H9 (cell line): ENCODE data around the gene GALNT12. TPM values are rescaled to one million over a fixed set of nuclear protein-coding genes. Genes with fewer than 3 reads are reported as not detected.

Experiments
- DNase-seq: peaks from one replicate; pipeline ENCODE4 v3.0.0-alpha.2; 2017
- H2AFZ ChIP-seq: one replicate; pipeline ENCODE4 v1.6.1; 2013; ENCODE audit warnings: mild to moderate bottlenecking, low read length, control low read depth, moderate library complexity
- H2AK5ac ChIP-seq: 2 replicates; pipeline ENCODE4 v1.6.1; 2013; ENCODE audit warnings: low read length, control low read depth, mixed read lengths; ENCODE audit not compliant: insufficient read length
- H2BK120ac ChIP-seq: one replicate; pipeline ENCODE4 v1.6.1; 2013; ENCODE audit warnings: low read depth, mild to moderate bottlenecking, low read length, control low read depth, inconsistent platforms; ENCODE audit not compliant: poor library complexity, severe bottlenecking
- H2BK12ac ChIP-seq: 2 replicates; pipeline ENCODE4 v1.6.1; 2013; ENCODE audit warnings: low read length, control low read depth, mixed read lengths, low read depth; ENCODE audit not compliant: insufficient read length
- H2BK15ac ChIP-seq: 2 replicates; pipeline ENCODE4 v1.6.1; 2013; ENCODE audit warnings: low read depth, low read length, control low read depth
- H2BK20ac ChIP-seq: one replicate; pipeline ENCODE4 v1.6.1; 2013; ENCODE audit warnings: low read depth, mild to moderate bottlenecking, low read length, control low read depth, inconsistent platforms; ENCODE audit not compliant: poor library complexity, severe bottlenecking
- H2BK5ac ChIP-seq: 2 replicates; pipeline ENCODE4 v1.6.1; 2013; ENCODE audit warnings: low read length, control low read depth, mixed read lengths; ENCODE audit not compliant: insufficient read length
- H3K14ac ChIP-seq: 2 replicates; pipeline ENCODE4 v1.6.1; 2013; ENCODE audit warnings: low read length, control low read depth; ENCODE audit not compliant: insufficient read depth
- H3K18ac ChIP-seq: 2 replicates; pipeline ENCODE4 v1.6.1; 2013; ENCODE audit warnings: low read depth, mild to moderate bottlenecking, mixed read lengths, low read length, control low read depth; ENCODE audit not compliant: insufficient read length
- H3K23ac ChIP-seq: 2 replicates; pipeline ENCODE4 v1.6.1; 2013; ENCODE audit warnings: low read length, control low read depth, mixed read lengths, low read depth; ENCODE audit not compliant: insufficient read length
- H3K23me2 ChIP-seq: 2 replicates; pipeline ENCODE4 v1.6.1; 2013; ENCODE audit warnings: low read depth, mild to moderate bottlenecking, mixed read lengths, low read length, control low read depth; ENCODE audit not compliant: insufficient read length, poor library complexity, severe bottlenecking
- H3K27ac ChIP-seq: 2 replicates; pipeline ENCODE4 v1.5.1; 2013; ENCODE audit warnings: low read length, control low read depth, mixed read lengths, low read depth; ENCODE audit not compliant: insufficient read length
- H3K27me3 ChIP-seq: 2 replicates; pipeline ENCODE4 v1.6.1; 2013; ENCODE audit warnings: low read length, control low read depth, inconsistent platforms; ENCODE audit not compliant: insufficient read depth
- H3K4ac ChIP-seq: 2 replicates; pipeline ENCODE4 v1.6.1; 2013; ENCODE audit warnings: low read depth, mild to moderate bottlenecking, control low read depth, inconsistent platforms, low read length, moderate library complexity
- H3K4me1 ChIP-seq: 2 replicates; pipeline ENCODE4 v1.6.1; 2013; ENCODE audit warnings: low read length, control low read depth, inconsistent platforms; ENCODE audit not compliant: insufficient read depth
- H3K4me2 ChIP-seq: 2 replicates; pipeline ENCODE4 v1.6.1; 2013; ENCODE audit warnings: low read length, control low read depth, mixed read lengths; ENCODE audit not compliant: insufficient read length, insufficient read depth
- H3K56ac ChIP-seq: 2 replicates; pipeline ENCODE4 v1.6.1; 2013; ENCODE audit warnings: low read depth, mild to moderate bottlenecking, mixed read lengths, low read length, control low read depth; ENCODE audit not compliant: insufficient read length
- H3K79me1 ChIP-seq: 2 replicates; pipeline ENCODE4 v1.6.1; 2013; ENCODE audit warnings: low read depth, mild to moderate bottlenecking, moderate library complexity, low read length, control low read depth, inconsistent platforms; ENCODE audit not compliant: insufficient read depth, poor library complexity, severe bottlenecking
- H3K79me2 ChIP-seq: 2 replicates; pipeline ENCODE4 v1.6.1; 2013; ENCODE audit warnings: low read length, control low read depth, inconsistent platforms; ENCODE audit not compliant: insufficient read depth
- H3K9ac ChIP-seq: 2 replicates; pipeline ENCODE4 v1.6.1; 2013; ENCODE audit warnings: low read length, control low read depth, mixed read lengths; ENCODE audit not compliant: insufficient read length; ENCODE audit errors: extremely low read depth
- H3K9me3 ChIP-seq: one replicate; pipeline ENCODE4 v1.6.1; 2013; ENCODE audit warnings: low read depth, low read length, inconsistent platforms; ENCODE audit not compliant: control insufficient read depth
- H3T11ph ChIP-seq: one replicate; pipeline ENCODE4 v1.6.1; 2013; ENCODE audit warnings: mild to moderate bottlenecking, low read length, control low read depth, inconsistent platforms
- H4K20me1 ChIP-seq: one replicate; pipeline ENCODE4 v1.6.1; 2013; ENCODE audit not compliant: control insufficient read depth, insufficient read length, insufficient read depth
- H4K5ac ChIP-seq: 2 replicates; pipeline ENCODE4 v1.6.1; 2013; ENCODE audit warnings: low read depth, mild to moderate bottlenecking, mixed read lengths, low read length, control low read depth; ENCODE audit not compliant: insufficient read length
- H4K8ac ChIP-seq: replicated peaks from 2 replicates; pipeline ENCODE4 v1.6.1; 2013; ENCODE audit warnings: low read length, control low read depth, mixed read lengths, low read depth; ENCODE audit not compliant: insufficient read length
- H4K91ac ChIP-seq: 2 replicates; pipeline ENCODE4 v1.6.1; 2013; ENCODE audit warnings: low read depth, mild to moderate bottlenecking, moderate library complexity, mixed read lengths, low read length, control low read depth; ENCODE audit not compliant: insufficient read length
- H3K27ac Mint-ChIP-seq, 3 experiments: 2 replicates in 2 of 3; 3 replicates in 1 of 3; pipeline ENCODE4 v1.8.0; 2020 to 2021; ENCODE audit warnings: mixed read lengths in 3 of 3, mild to moderate bottlenecking in 1 of 3, moderate library complexity in 1 of 3
- H3K27me3 Mint-ChIP-seq: 2 replicates; pipeline ENCODE4 v1.8.0; 2021; ENCODE audit warnings: low read depth, mild to moderate bottlenecking, moderate library complexity, mixed read lengths
- H3K36me3 Mint-ChIP-seq, 3 experiments: 2 replicates in 2 of 3; 3 replicates in 1 of 3; pipeline ENCODE4 v1.8.0; 2020 to 2021; ENCODE audit warnings: low read depth in 3 of 3, mixed read lengths in 3 of 3; ENCODE audit not compliant: insufficient read depth in 1 of 3
- H3K4me1 Mint-ChIP-seq, 2 experiments: 2 replicates each; pipeline ENCODE4 v1.8.0; 2020; ENCODE audit warnings: mixed read lengths in 2 of 2
- H3K4me3 Mint-ChIP-seq, 2 experiments: 2 replicates in 1 of 2; 3 replicates in 1 of 2; pipeline ENCODE4 v1.8.0; 2020 to 2021; ENCODE audit warnings: mild to moderate bottlenecking in 2 of 2, mixed read lengths in 2 of 2, moderate library complexity in 1 of 2
- H3K9me3 Mint-ChIP-seq, 2 experiments: 2 replicates in 1 of 2; 3 replicates in 1 of 2; pipeline ENCODE4 v1.8.0; 2020; ENCODE audit warnings: mild to moderate bottlenecking in 2 of 2, mixed read lengths in 2 of 2, moderate library complexity in 1 of 2
- CTCF ChIP-seq: fragments of 200-600 bp; sonication (generic); conservative IDR thresholded peaks from 3 replicates; pipeline ENCODE4 v1.8.0; 2021; ENCODE audit warnings: antibody characterized with exemption, mild to moderate bottlenecking
- WGBS: extraction: QIAGEN DNeasy Blood & Tissue Kit; methylation state at CpG from one replicate; pipeline ENCODE4 v1.1.7; 2013; ENCODE audit warnings: missing lambda C conversion rate, low lambda C conversion rate, mixed read lengths; ENCODE audit not compliant: insufficient read length; ENCODE audit errors: extremely low coverage; 5-methylcytosine and 5-hydroxymethylcytosine counted together
- total RNA-seq: library from RNA; stranded (reverse); gene quantifications from 2 replicates; pipeline ENCODE4 v1.2.1, GENCODE V29; 2021

Gene GALNT12
- total RNA-seq, 1 experiment from 2014 or later: 18.0 TPM

GRCh38 chr9:98763986-98764745, 43.3 kb upstream of the GALNT12 start:
- no peaks in the 10 kb centered on the region for H3K27me3 ChIP-seq
- no peak overlapping the region for H3K18ac ChIP-seq

More at GRCh38 chr9:98763986-98764745, 43.3 kb upstream of the GALNT12 start:
- Mint-ChIP-seq H3K4me3 (no peak overlapping the region), H3K9me3 (peaks cover 1 to 2% of the 10 kb centered on the region in 2 experiments; a peak in 4 of 5 replicates), H3K4me1 (no peaks in the 10 kb centered on the region), H3K36me3 (peaks cover 15 to 49% (median 44%) of the 10 kb centered on the region in 3 experiments), H3K27ac (no peak overlapping the region), H3K27me3 (no peaks in the 10 kb centered on the region)
- Histone ChIP-seq H3K9ac (no peak overlapping the region), H3K56ac (no peak overlapping the region), H3K4me2 (no peak overlapping the region), H4K5ac (no peak overlapping the region), H2BK5ac (no peak overlapping the region), H2BK120ac (no peak overlapping the region), H3K4ac (no peak overlapping the region), H4K8ac (no peak overlapping the region), H2BK15ac (no peak overlapping the region), H3K14ac (no peak overlapping the region), H2BK12ac (no peak overlapping the region), H3K79me1 (no peaks in the 10 kb centered on the region), H3K23me2 (no peaks in the 10 kb centered on the region), H4K20me1 (no peaks in the 10 kb centered on the region), H3K4me1 (no peaks in the 10 kb centered on the region), H3K9me3 (no peaks in the 10 kb centered on the region), H3T11ph (no peak overlapping the region), H3K27ac (no peak overlapping the region), H2AFZ (no peak overlapping the region), H2BK20ac (no peak overlapping the region), H3K23ac (no peak overlapping the region), H3K79me2 (no peaks in the 10 kb centered on the region), H4K91ac (no peak overlapping the region), H2AK5ac (no peak overlapping the region)
- no peak for TF ChIP-seq CTCF
- WGBS: no CpG with 5 or more reads among the region's 3 CpGs
- no peak for DNase-seq
